PFSK-1 (cell line): ENCODE results near the gene ZNF831.

ENCODE experiments used
- FOXP2 ChIP-seq: optimal IDR thresholded peaks from 2 replicates; pipeline ENCODE3; 2011; ENCODE audit warnings: borderline replicate concordance, control low read depth, inconsistent platforms; ENCODE audit not compliant: insufficient read depth; ENCODE audit errors: extremely low read length, extremely low read depth
- POLR2AphosphoS5 ChIP-seq: IDR thresholded peaks from 2 replicates; pipeline ENCODE4 v1.6.1; 2012; ENCODE audit warnings: low read depth, mild to moderate bottlenecking, control low read depth, low read length, moderate library complexity
- SIN3A ChIP-seq: IDR thresholded peaks from 2 replicates; pipeline ENCODE4 v1.6.1; 2012; ENCODE audit warnings: mild to moderate bottlenecking, low read length, moderate library complexity, borderline replicate concordance; ENCODE audit not compliant: insufficient read depth
- TAF1 ChIP-seq: IDR thresholded peaks from 2 replicates; pipeline ENCODE4 v1.6.1; 2012; ENCODE audit warnings: low read length, control low read depth, borderline replicate concordance; ENCODE audit not compliant: insufficient read depth
- TF ChIP-seq, protein P1 (sequence below), 2 experiments: IDR thresholded peaks; 2 replicates each; pipeline versions ENCODE4 v1.6.1 to v1.8.0; 2011 to 2012; ENCODE audit warnings: low read depth in 2 of 2, low read length in 2 of 2, control low read depth in 1 of 2, inconsistent platforms in 1 of 2, mild to moderate bottlenecking in 1 of 2, moderate library complexity in 1 of 2; ENCODE audit not compliant: insufficient read depth in 1 of 2

DNA sequence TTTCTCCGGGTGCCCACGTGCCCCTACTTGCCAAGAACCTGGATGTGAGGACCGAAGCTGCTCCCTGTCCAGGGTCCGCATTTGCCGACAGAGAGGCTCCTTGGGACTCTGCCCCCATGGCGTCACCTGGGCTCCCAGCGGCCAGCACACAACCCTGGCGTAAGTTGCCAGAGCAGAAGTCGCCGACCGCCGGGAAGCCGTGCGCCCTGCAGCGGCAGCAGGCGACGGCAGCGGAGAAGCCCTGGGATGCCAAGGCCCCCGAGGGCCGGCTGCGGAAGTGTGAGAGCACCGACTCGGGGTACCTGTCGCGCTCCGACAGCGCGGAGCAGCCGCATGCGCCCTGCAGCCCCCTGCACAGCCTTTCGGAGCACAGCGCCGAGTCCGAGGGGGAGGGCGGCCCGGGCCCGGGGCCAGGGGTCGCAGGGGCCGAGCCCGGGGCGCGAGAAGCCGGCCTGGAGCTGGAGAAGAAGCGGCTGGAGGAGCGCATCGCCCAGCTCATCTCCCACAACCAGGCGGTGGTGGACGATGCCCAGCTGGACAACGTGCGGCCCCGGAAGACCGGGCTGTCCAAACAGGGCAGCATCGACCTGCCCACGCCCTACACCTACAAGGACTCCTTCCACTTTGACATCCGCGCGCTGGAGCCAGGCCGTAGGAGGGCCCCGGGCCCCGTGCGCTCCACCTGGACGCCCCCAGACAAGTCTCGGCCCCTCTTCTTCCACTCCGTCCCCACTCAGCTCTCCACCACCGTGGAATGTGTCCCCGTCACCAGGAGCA, 28.3 kb downstream of the ZNF831 start:
- TF ChIP-seq TAF1 (no peak), POLR2AphosphoS5 (no peak), SIN3A (no peak), FOXP2 (no peak)
- TF ChIP-seq, protein P1, sequence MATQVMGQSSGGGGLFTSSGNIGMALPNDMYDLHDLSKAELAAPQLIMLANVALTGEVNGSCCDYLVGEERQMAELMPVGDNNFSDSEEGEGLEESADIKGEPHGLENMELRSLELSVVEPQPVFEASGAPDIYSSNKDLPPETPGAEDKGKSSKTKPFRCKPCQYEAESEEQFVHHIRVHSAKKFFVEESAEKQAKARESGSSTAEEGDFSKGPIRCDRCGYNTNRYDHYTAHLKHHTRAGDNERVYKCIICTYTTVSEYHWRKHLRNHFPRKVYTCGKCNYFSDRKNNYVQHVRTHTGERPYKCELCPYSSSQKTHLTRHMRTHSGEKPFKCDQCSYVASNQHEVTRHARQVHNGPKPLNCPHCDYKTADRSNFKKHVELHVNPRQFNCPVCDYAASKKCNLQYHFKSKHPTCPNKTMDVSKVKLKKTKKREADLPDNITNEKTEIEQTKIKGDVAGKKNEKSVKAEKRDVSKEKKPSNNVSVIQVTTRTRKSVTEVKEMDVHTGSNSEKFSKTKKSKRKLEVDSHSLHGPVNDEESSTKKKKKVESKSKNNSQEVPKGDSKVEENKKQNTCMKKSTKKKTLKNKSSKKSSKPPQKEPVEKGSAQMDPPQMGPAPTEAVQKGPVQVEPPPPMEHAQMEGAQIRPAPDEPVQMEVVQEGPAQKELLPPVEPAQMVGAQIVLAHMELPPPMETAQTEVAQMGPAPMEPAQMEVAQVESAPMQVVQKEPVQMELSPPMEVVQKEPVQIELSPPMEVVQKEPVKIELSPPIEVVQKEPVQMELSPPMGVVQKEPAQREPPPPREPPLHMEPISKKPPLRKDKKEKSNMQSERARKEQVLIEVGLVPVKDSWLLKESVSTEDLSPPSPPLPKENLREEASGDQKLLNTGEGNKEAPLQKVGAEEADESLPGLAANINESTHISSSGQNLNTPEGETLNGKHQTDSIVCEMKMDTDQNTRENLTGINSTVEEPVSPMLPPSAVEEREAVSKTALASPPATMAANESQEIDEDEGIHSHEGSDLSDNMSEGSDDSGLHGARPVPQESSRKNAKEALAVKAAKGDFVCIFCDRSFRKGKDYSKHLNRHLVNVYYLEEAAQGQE (IDR thresholded peaks at IDR 0.05; ENCODE audit: insufficient read depth in 1 of 2, low read depth in 2 of 2, low read length in 2 of 2) = no peak
